Stimulated activated CD4-positive, alpha-beta T cell treated with anti-CD3 and anti-CD28 coated beads, TNF-alpha, amount 100 ng/mL, for 24 hours (primary cell): ENCODE results near the gene GNG13.

ENCODE experiments used
- DNase-seq, 3 experiments: peaks; one replicate each; pipeline ENCODE4 v3.0.0-alpha.2; 2020; ENCODE audit warnings: low read depth in 3 of 3

The GNG13 gene

GRCh38 chr16:813916-814412 is 13.4 kb upstream of the GNG13 start:
- no peak for DNase-seq

- DNase-seq = peak; percentile 35 to 56 (median 43)
These were observed 12.8 kb upstream of the GNG13 start for GRCh38 chr16:813204-813915.

- DNase-seq = no peak
These were observed 7.5 kb upstream of the GNG13 start for GRCh38 chr16:808085-808386.

- peak; percentile 66 to 86 (median 75) for DNase-seq
These were observed 7.0 kb upstream of the GNG13 start for GRCh38 chr16:807347-808084.

- DNase-seq = no peak
These were observed 4.9 kb upstream of the GNG13 start for GRCh38 chr16:805474-805873.

GRCh38 chr16:804193-805048 is 3.9 kb upstream of the GNG13 start:
- no peak for DNase-seq

GRCh38 chr16:803754-804080 is 3.2 kb upstream of the GNG13 start:
- no peak for DNase-seq

GRCh38 chr16:802914-803753 is 2.6 kb upstream of the GNG13 start:
- DNase-seq = no peak

- DNase-seq = no peak
These were observed 1.9 kb upstream of the GNG13 start for GRCh38 chr16:802461-802860.

GRCh38 chr16:801584-802363 is 1.2 kb upstream of the GNG13 start:
- no peak for DNase-seq

GRCh38 chr16:800834-801511 is 439 bp upstream of the GNG13 start:
- no peak for DNase-seq

GRCh38 chr16:799111-799947 is 1.2 kb downstream of the GNG13 start:
- DNase-seq = no peak

GRCh38 chr16:798666-799065 is 1.9 kb downstream of the GNG13 start:
- no peak for DNase-seq

- DNase-seq = no peak
These were observed 2.8 kb downstream of the GNG13 start for GRCh38 chr16:797686-798085.

- DNase-seq = no peak
These were observed 3.5 kb downstream of the GNG13 start for GRCh38 chr16:797120-797420.

GRCh38 chr16:796296-797119 is 4.0 kb downstream of the GNG13 start:
- DNase-seq = no peak

- no peak for DNase-seq
These were observed 4.8 kb downstream of the GNG13 start for GRCh38 chr16:795580-796229.

- no peak for DNase-seq
These were observed 5.6 kb downstream of the GNG13 start for GRCh38 chr16:794853-795466.
